H1 (cell line): Measurements from ENCODE around the gene PRMT5. TPM values are rescaled to one million over a fixed set of nuclear protein-coding genes. Genes with fewer than 3 reads are reported as not detected.

Source experiments
- CTCF ChIA-PET: fragments of 300-600 bp; sonication (Branson Sonifier 250); formaldehyde crosslinking; loops from one replicate; lab custom pipeline; 2021; ENCODE audit not compliant: partially characterized antibody; lab: Charles Lee
- POLR2A ChIA-PET: fragments of 300-600 bp; sonication (Branson Sonifier 250); formaldehyde crosslinking; loops from one replicate; lab custom pipeline; 2021; ENCODE audit warnings: inconsistent platforms; ENCODE audit not compliant: partially characterized antibody; lab: Charles Lee
- DNase-seq, 2 experiments: peaks; one replicate each; pipeline versions ENCODE4 v3.0.0 to v3.0.0-alpha.2; 2010 to 2022; ENCODE audit warnings: low spot score in 2 of 2, low read depth in 1 of 2, mixed read lengths in 1 of 2
- FAIRE-seq: peaks from 2 replicates; lab custom pipeline; 2011; peaks lifted over from hg19 to GRCh38; lab: Jason Lieb, UNC
- H2AFZ ChIP-seq: 2 replicates; pipeline ENCODE4 v1.8.1; 2012; ENCODE audit warnings: low read length, inconsistent platforms
- H2AK5ac ChIP-seq: 2 replicates; pipeline ENCODE4 v1.6.1; 2013; ENCODE audit warnings: low read depth, low read length
- H2BK120ac ChIP-seq: replicated peaks from 2 replicates; pipeline ENCODE3; 2013; ENCODE audit warnings: low read depth, low read length, inconsistent platforms
- H2BK12ac ChIP-seq: 2 replicates; pipeline ENCODE4 v1.6.1; 2013; ENCODE audit warnings: low read depth, low read length
- H2BK15ac ChIP-seq: 2 replicates; pipeline ENCODE4 v1.6.1; 2013; ENCODE audit warnings: low read length
- H2BK20ac ChIP-seq: 2 replicates; pipeline ENCODE4 v1.6.1; 2013; ENCODE audit warnings: low read length
- H2BK5ac ChIP-seq: 2 replicates; pipeline ENCODE4 v1.6.1; 2013; ENCODE audit warnings: low read depth, low read length
- H3K14ac ChIP-seq: 2 replicates; pipeline ENCODE4 v1.6.1; 2013; ENCODE audit warnings: inconsistent platforms; ENCODE audit not compliant: insufficient read length
- H3K18ac ChIP-seq: 2 replicates; pipeline ENCODE4 v1.6.1; 2013; ENCODE audit warnings: low read length; ENCODE audit errors: extremely low read depth
- H3K23ac ChIP-seq: 2 replicates; pipeline ENCODE4 v1.6.1; 2013; ENCODE audit warnings: inconsistent platforms; ENCODE audit not compliant: insufficient read length
- H3K23me2 ChIP-seq: 2 replicates; pipeline ENCODE4 v1.6.1; 2013; ENCODE audit warnings: low read depth, low read length
- H3K27ac ChIP-seq: 2 replicates; pipeline ENCODE4 v1.6.1; 2011; ENCODE audit warnings: low read depth, low read length, inconsistent platforms
- H3K27me3 ChIP-seq, 4 experiments: replicated peaks in 1 of 4; 1 replicate in 1 of 4; 2 replicates in 3 of 4; pipeline versions ENCODE4 v1.6.1 to v1.8.1; 2011 to 2013; ENCODE audit warnings: low read length in 3 of 4, mild to moderate bottlenecking in 3 of 4, inconsistent platforms in 2 of 4, mixed read lengths in 2 of 4, moderate library complexity in 1 of 4; ENCODE audit not compliant: control insufficient read depth in 3 of 4, insufficient read depth in 3 of 4; ENCODE audit errors: extremely low read depth in 1 of 4
- H3K36me3 ChIP-seq, 4 experiments: 2 replicates each; pipeline versions ENCODE4 v1.6.1 to v1.8.1; 2011 to 2013; ENCODE audit warnings: mild to moderate bottlenecking in 4 of 4, low read length in 3 of 4, moderate library complexity in 2 of 4, control low read depth in 1 of 4, inconsistent platforms in 1 of 4; ENCODE audit not compliant: insufficient read depth in 4 of 4, control insufficient read depth in 2 of 4
- H3K4ac ChIP-seq: replicated peaks from 2 replicates; pipeline ENCODE3; 2013; ENCODE audit warnings: low read length, low read depth, mixed read lengths, inconsistent platforms; ENCODE audit not compliant: insufficient read length
- H3K4me1 ChIP-seq, 4 experiments: replicated peaks in 1 of 4; 1 replicate in 1 of 4; 2 replicates in 3 of 4; pipeline versions ENCODE4 v1.6.1 to v1.8.1; 2011 to 2013; ENCODE audit warnings: low read length in 3 of 4, inconsistent platforms in 2 of 4, mixed read lengths in 1 of 4; ENCODE audit not compliant: insufficient read depth in 4 of 4, control insufficient read depth in 3 of 4
- H3K4me2 ChIP-seq, 2 experiments: 2 replicates each; pipeline versions ENCODE4 v1.6.1 to v1.8.1; 2011 to 2013; ENCODE audit warnings: low read depth in 2 of 2, low read length in 2 of 2, control low read depth in 1 of 2, inconsistent platforms in 1 of 2, mild to moderate bottlenecking in 1 of 2; ENCODE audit not compliant: insufficient read depth in 1 of 2
- H3K4me3 ChIP-seq, 4 experiments: fragments of 200-600, 300-600 bp in 1 of 4; sonication (generic), shearing (Covaris generic), sonication (Bioruptor Twin) in 1 of 4; 2 replicates each; pipeline versions ENCODE4 v1.5.1 to v1.8.1; 2011 to 2016; ENCODE audit warnings: low read length in 4 of 4, low read depth in 3 of 4, control low read depth in 2 of 4, inconsistent platforms in 2 of 4, mild to moderate bottlenecking in 2 of 4, mixed read lengths in 1 of 4, moderate library complexity in 1 of 4; ENCODE audit not compliant: insufficient read depth in 2 of 4; ENCODE audit errors: extremely low read depth in 1 of 4
- H3K56ac ChIP-seq: replicated peaks from 2 replicates; pipeline ENCODE3; 2013; ENCODE audit warnings: low read depth, mild to moderate bottlenecking, mixed read lengths, low read length, inconsistent platforms; ENCODE audit not compliant: insufficient read length
- H3K79me1 ChIP-seq: 2 replicates; pipeline ENCODE4 v1.6.1; 2013; ENCODE audit warnings: low read depth, low read length, control low read depth
- H3K79me2 ChIP-seq, 2 experiments: 2 replicates each; pipeline versions ENCODE4 v1.6.1 to v1.8.1; 2012 to 2013; ENCODE audit warnings: low read length in 2 of 2, mild to moderate bottlenecking in 2 of 2, inconsistent platforms in 1 of 2; ENCODE audit not compliant: insufficient read depth in 2 of 2, control insufficient read depth in 1 of 2
- H3K9ac ChIP-seq, 4 experiments: replicated peaks in 1 of 4; 1 replicate in 1 of 4; 2 replicates in 3 of 4; pipeline versions ENCODE4 v1.6.1 to v1.8.1; 2011 to 2013; ENCODE audit warnings: low read depth in 3 of 4, low read length in 3 of 4, control low read depth in 2 of 4, mild to moderate bottlenecking in 2 of 4, moderate library complexity in 2 of 4, inconsistent platforms in 1 of 4; ENCODE audit errors: extremely low read depth in 1 of 4
- H3K9me3 ChIP-seq, 2 experiments: 2 replicates each; pipeline versions ENCODE4 v1.6.1 to v1.8.1; 2012 to 2013; ENCODE audit warnings: mild to moderate bottlenecking in 2 of 2, moderate library complexity in 2 of 2, control low read depth in 1 of 2, inconsistent platforms in 1 of 2, low read depth in 1 of 2, low read length in 1 of 2, mixed read lengths in 1 of 2; ENCODE audit not compliant: insufficient read depth in 2 of 2
- H4K20me1 ChIP-seq, 2 experiments: replicated peaks in 1 of 2; 2 replicates each; pipeline versions ENCODE3 to v1.8.1; 2011 to 2013; ENCODE audit warnings: inconsistent platforms in 2 of 2, low read length in 2 of 2, mild to moderate bottlenecking in 1 of 2; ENCODE audit not compliant: insufficient read depth in 2 of 2, control insufficient read depth in 1 of 2
- H4K5ac ChIP-seq: 2 replicates; pipeline ENCODE4 v1.6.1; 2013; ENCODE audit warnings: low read length, low read depth, mixed read lengths, inconsistent platforms; ENCODE audit not compliant: insufficient read length
- H4K8ac ChIP-seq: 2 replicates; pipeline ENCODE4 v1.8.0; 2013; ENCODE audit warnings: mild to moderate bottlenecking, moderate library complexity, low read length, inconsistent platforms; ENCODE audit not compliant: insufficient read depth; ENCODE audit errors: extremely low read depth
- H4K91ac ChIP-seq: replicated peaks from 2 replicates; pipeline ENCODE3; 2013; ENCODE audit warnings: low read length, mixed read lengths, inconsistent platforms; ENCODE audit not compliant: insufficient read length
- BCL11A ChIP-seq, 2 experiments: IDR thresholded peaks; one replicate each; pipeline ENCODE4 v1.6.1; 2011; ENCODE audit warnings: low read depth in 2 of 2, low read length in 2 of 2, mild to moderate bottlenecking in 2 of 2
- EZH2 ChIP-seq: fragments of 200-600 bp; sonication (generic); IDR thresholded peaks from 2 replicates; pipeline ENCODE4 v1.7.1; 2012; ENCODE audit warnings: low read depth, mild to moderate bottlenecking, moderate library complexity, low read length, inconsistent platforms; ENCODE audit not compliant: severe bottlenecking
- NANOG ChIP-seq: IDR thresholded peaks from 2 replicates; pipeline ENCODE4 v1.6.1; 2011; ENCODE audit warnings: low read length, low read depth, mild to moderate bottlenecking, inconsistent platforms; ENCODE audit not compliant: insufficient read depth, poor library complexity, severe bottlenecking
- NRF1 ChIP-seq: IDR thresholded peaks from 2 replicates; pipeline ENCODE4 v1.6.1; 2011; ENCODE audit warnings: mild to moderate bottlenecking, low read depth, low read length, improper control_type of control experiment
- RFX5 ChIP-seq: IDR thresholded peaks from 2 replicates; pipeline ENCODE4 v1.6.1; 2011; ENCODE audit warnings: low read depth, low read length, improper control_type of control experiment, borderline replicate concordance
- SIX5 ChIP-seq: IDR thresholded peaks from 2 replicates; pipeline ENCODE4 v1.6.1; 2011; ENCODE audit warnings: mild to moderate bottlenecking, low read depth, low read length
- TAF7 ChIP-seq: optimal IDR thresholded peaks from 2 replicates; pipeline ENCODE3; 2011; ENCODE audit warnings: low read depth, mild to moderate bottlenecking, inconsistent platforms, low read length, moderate library complexity, borderline replicate concordance
- YY1 ChIP-seq: IDR thresholded peaks from 2 replicates; pipeline ENCODE4 v1.6.1; 2011; ENCODE audit warnings: low read depth, mild to moderate bottlenecking, low read length
- ZNF274 ChIP-seq: IDR thresholded peaks from 2 replicates; pipeline ENCODE4 v1.7.0; 2012; ENCODE audit warnings: low read length, borderline replicate concordance; ENCODE audit errors: extremely low read depth
- WGBS, 2 experiments: shearing (Covaris generic) in 1 of 2; methylation state at CpG; one replicate each; pipeline versions ENCODE4 v1.1.6 to v1.1.7; 2013 to 2015; ENCODE audit warnings: low lambda C conversion rate in 2 of 2, mixed read lengths in 2 of 2, inconsistent platforms in 1 of 2, low coverage in 1 of 2, missing lambda C conversion rate in 1 of 2; ENCODE audit not compliant: insufficient replicate concordance in 2 of 2, insufficient coverage in 1 of 2, insufficient read length in 1 of 2; ENCODE audit errors: extremely low coverage in 1 of 2, missing lambda C conversion rate in 1 of 2; 5-methylcytosine and 5-hydroxymethylcytosine counted together
- polyA plus RNA-seq, 7 experiments: library from polyadenylated mRNA; depleted of rRNA in 3 of 7; stranded (reverse) in 5 of 7; unstranded in 2 of 7; fragments of >200 nt in 5 of 7; fragments of 200-250 nt in 2 of 7; gene quantifications; 1 replicate in 5 of 7; 2 replicates in 1 of 7; 4 replicates in 1 of 7; pipeline versions ENCODE4 v1.2.1 to v1.2.3, GENCODE V29; 2011 to 2013; ENCODE audit warnings: missing spikeins in 2 of 7, mixed read lengths in 2 of 7
- total RNA-seq: library from RNA; stranded (reverse); fragmentation: NEBNext Ultra II Directional; extraction: Animal tissue kit (Norgen Biotek cat#: 25700); gene quantifications from 2 replicates; pipeline ENCODE4 v1.2.1, GENCODE V29; 2021
- TF ChIP-seq, protein P1 (sequence below): IDR thresholded peaks from 2 replicates; pipeline ENCODE4 v1.6.1; 2012; ENCODE audit warnings: inconsistent platforms
- TF ChIP-seq, protein P2 (sequence below): IDR thresholded peaks from 2 replicates; pipeline ENCODE4 v1.6.1; 2011; ENCODE audit warnings: low read length, improper control_type of control experiment

PRMT5 gene
- total and polyA plus RNA-seq, 2 of the 8 experiments (the other 6 are each of a cell fraction or from before 2014, with no cell fraction given) = 171 to 402 TPM

DNA sequence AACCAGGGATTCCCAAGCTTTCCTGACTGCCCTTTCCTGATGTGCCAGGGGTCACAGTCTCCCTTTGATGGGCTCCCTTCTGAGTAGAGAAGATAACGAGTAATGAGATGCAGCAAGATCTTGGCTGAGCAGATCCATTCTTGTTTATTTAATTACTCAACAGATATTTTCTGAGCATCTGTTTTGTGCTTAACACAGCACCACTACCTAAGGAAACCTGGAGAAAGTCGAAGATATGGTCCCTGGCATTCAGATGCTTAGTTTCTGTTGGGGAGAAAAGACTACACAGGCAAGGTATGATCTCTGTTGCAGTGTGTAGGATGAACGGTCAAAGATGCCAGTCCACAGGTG lies 49.3 kb upstream of the PRMT5 start:
- Histone ChIP-seq H3K9me3 (no peaks in the 10 kb centered on the region; a peak in 1 of 4 replicates), H3K27me3 (peaks cover 0 to 9% (median 4%) of the 10 kb centered on the region in 4 experiments; a peak in 2 of 7 replicates), H2AK5ac (peak overlapping the region; percentile 98), H4K5ac (peak overlapping the region; percentile 16), H2BK120ac (peak overlapping the region; percentile 58), H3K36me3 (peaks cover 7 to 53% (median 22%) of the 10 kb centered on the region in 4 experiments), H3K79me2 (peaks cover 0 to 54% of the 10 kb centered on the region in 2 experiments; a peak in 2 of 4 replicates), H2BK15ac (peak overlapping the region; percentile 20; the same call in 1 of the 2 replicates), H2BK12ac (peak overlapping the region; percentile 99), H3K14ac (no peak overlapping the region), H2BK5ac (peak overlapping the region; percentile 95), H3K18ac (peak overlapping the region; percentile 89; the same call in 1 of the 2 replicates), H3K9ac (peak overlapping the region in 2 of 4 experiments; percentile 24 to 60; a peak in 3 of 7 replicates), H2BK20ac (peak overlapping the region; percentile 88), H4K20me1 (peaks cover 0 to 2% of the 10 kb centered on the region in 2 experiments), H4K91ac (peak overlapping the region; percentile 85), H3K56ac (no peak overlapping the region), H3K23me2 (peaks cover 16% of the 10 kb centered on the region), H4K8ac (0 out of 2 replicates have a peak overlapping the region, but pooled peaks have one; percentile 40), H3K27ac (peak overlapping the region; percentile 80), H3K79me1 (no peaks in the 10 kb centered on the region; the same call in 1 of the 2 replicates), H3K4ac (peak overlapping the region; percentile 40), H3K4me2 (peak overlapping the region; percentile 79 to 81), H3K23ac (no peak overlapping the region), H2AFZ (no peak overlapping the region), H3K4me3 (peak overlapping the region in 2 of 4 experiments; percentile 22 to 94; a peak in 5 of 8 replicates), H3K4me1 (peaks cover 28 to 34% (median 31%) of the 10 kb centered on the region in 4 experiments)
- WGBS, 2 experiments = 92% methylated on average over 3 of the region's 3 CpGs; no CpG with 5 or more reads in 1 of the 2 experiments
- ChIA-PET POLR2A (interaction anchor here (0.9 to 13.2 kb wide), 18 partner anchors 10 to 156 kb away, joined by 3 to 133 read pairs (median 7); partner anchors contain the start of genes ACIN1, C14orf119, CDH24 and HAUS4), CTCF (interaction anchor here (1.0 to 7.7 kb wide), 8 partner anchors 7 to 90 kb away, joined by 3 to 175 read pairs (median 6); partner anchors contain the start of gene AJUBA)
- no peak for DNase-seq
- FAIRE-seq = no peak
- TF ChIP-seq TAF7 (no peak), SIX5 (no peak), ZNF274 (no peak), RFX5 (no peak), NRF1 (no peak), BCL11A (IDR thresholded peaks at IDR 0.05; ENCODE audit: low read depth in 2 of 2, low read length in 2 of 2) (no peak), EZH2 (no peak), YY1 (no peak), NANOG (no peak)
- TF ChIP-seq, protein P1, sequence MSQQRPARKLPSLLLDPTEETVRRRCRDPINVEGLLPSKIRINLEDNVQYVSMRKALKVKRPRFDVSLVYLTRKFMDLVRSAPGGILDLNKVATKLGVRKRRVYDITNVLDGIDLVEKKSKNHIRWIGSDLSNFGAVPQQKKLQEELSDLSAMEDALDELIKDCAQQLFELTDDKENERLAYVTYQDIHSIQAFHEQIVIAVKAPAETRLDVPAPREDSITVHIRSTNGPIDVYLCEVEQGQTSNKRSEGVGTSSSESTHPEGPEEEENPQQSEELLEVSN = no peak
- TF ChIP-seq, protein P2, sequence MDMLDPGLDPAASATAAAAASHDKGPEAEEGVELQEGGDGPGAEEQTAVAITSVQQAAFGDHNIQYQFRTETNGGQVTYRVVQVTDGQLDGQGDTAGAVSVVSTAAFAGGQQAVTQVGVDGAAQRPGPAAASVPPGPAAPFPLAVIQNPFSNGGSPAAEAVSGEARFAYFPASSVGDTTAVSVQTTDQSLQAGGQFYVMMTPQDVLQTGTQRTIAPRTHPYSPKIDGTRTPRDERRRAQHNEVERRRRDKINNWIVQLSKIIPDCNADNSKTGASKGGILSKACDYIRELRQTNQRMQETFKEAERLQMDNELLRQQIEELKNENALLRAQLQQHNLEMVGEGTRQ = no peak
